ENCODE results near the gene ACAA2.

The ACAA2 gene

DNA sequence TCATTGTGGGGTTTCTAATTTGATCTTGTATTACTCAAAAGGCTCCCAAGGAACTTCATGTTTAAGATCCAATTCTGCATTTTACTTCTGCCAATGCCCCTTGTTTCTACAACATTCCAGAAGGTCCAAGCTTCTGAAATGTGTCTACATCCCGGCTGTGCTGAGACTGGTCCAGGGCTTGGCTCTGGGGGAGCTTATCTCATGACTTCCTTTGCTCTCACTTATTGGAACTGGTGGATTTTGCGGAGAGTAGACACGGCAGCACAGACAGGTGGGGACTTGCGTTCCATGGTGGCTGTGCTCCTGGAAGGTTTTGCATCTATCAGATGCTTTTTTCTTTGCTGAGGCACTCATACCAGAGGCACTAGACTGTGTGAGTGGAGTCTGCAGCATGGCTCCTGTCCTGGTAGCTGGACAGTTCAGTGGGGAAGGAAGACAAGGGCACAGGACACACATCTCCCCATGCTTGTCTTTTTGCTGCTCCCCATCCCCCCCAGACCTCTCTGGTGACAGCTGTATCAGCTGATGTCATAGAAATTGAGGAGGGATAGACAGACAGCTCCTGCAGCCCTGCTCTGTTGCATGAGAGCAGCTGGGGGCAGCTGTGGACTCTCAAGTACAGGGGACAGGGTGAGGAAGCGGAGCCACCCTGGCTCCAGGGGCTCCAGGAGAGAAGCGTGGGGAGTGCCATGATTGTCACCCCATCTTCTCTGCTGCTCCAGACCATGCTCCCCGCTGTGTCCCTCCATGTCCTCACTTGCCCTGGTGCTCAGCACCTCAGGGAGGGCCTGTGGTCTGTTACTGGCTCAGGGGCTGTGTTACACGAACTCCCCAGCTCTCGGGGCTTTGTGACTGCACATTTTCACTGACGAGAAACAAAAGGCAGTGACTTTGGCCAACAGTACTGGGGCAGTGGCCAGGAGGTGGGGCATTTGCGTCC lies 46.0 kb downstream of the ACAA2 start:
- Histone ChIP-seq H3K4me1 (ENCODE audit: control insufficient read depth in 1 of 2, insufficient read depth in 1 of 2, low read depth in 1 of 2, low read length in 1 of 2) (no peaks in the 10 kb centered on the region), H3K36me3 (no peaks in the 10 kb centered on the region), H3K27ac (no peak overlapping the region), H3K9me3 (no peaks in the 10 kb centered on the region), H3K4me3 (ENCODE audit: low read depth in 1 of 2, low read length in 1 of 2) (no peak overlapping the region), H3K27me3 (no peaks in the 10 kb centered on the region)
- TF ChIP-seq, protein P1, sequence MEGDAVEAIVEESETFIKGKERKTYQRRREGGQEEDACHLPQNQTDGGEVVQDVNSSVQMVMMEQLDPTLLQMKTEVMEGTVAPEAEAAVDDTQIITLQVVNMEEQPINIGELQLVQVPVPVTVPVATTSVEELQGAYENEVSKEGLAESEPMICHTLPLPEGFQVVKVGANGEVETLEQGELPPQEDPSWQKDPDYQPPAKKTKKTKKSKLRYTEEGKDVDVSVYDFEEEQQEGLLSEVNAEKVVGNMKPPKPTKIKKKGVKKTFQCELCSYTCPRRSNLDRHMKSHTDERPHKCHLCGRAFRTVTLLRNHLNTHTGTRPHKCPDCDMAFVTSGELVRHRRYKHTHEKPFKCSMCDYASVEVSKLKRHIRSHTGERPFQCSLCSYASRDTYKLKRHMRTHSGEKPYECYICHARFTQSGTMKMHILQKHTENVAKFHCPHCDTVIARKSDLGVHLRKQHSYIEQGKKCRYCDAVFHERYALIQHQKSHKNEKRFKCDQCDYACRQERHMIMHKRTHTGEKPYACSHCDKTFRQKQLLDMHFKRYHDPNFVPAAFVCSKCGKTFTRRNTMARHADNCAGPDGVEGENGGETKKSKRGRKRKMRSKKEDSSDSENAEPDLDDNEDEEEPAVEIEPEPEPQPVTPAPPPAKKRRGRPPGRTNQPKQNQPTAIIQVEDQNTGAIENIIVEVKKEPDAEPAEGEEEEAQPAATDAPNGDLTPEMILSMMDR (IDR thresholded peaks at IDR 0.05): no peak

DNA sequence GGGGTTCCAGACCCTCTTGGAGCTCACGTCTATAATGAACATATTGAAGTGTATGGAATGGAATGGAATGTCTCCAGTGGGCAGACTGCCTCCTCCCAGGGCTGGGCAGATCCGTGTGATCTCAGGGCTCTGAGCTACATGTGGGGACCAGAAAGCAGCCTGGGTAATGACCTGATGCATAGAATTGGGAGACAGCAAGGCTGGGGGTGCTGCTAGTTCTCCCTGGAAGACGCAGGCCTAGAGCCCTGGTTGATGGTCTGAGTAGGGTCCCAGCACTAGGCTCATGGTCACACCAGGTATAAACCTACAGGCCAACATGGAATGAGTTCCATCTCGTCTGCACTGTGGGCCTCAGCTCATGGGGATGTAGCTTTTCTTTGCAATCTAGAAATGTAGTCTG lies 46.7 kb downstream of the ACAA2 start:
- no peaks in the 10 kb centered on the region for H3K4me1 ChIP-seq (ENCODE audit: control insufficient read depth in 1 of 2, insufficient read depth in 1 of 2, low read depth in 1 of 2, low read length in 1 of 2)

DNA sequence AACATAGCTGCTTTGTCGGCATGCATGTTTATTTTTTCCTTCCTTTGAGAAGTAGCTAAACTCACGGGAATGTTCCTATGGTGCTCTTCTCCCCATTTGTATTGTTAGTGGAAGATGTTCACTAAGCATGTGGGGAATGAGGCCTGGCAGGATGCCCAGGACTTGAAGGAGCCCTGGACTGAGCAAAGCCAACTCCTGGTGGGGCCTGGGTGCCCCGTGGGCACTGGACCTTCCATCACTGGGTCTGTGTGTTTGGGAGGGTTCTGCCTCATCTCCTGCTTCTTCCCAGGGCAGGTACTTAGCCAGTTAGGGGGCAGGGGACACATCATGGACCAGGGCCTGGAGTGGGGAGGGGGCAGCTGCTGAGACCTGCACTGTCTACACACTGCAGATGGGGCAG lies 49.3 kb downstream of the ACAA2 start:
- Histone ChIP-seq H3K9me3 (no peaks in the 10 kb centered on the region), H3K4me1 (ENCODE audit: control insufficient read depth in 1 of 2, insufficient read depth in 1 of 2, low read depth in 1 of 2, low read length in 1 of 2) (no peaks in the 10 kb centered on the region), H3K27me3 (no peaks in the 10 kb centered on the region), H3K4me3 (ENCODE audit: low read depth in 1 of 2, low read length in 1 of 2) (no peak overlapping the region), H3K36me3 (no peaks in the 10 kb centered on the region), H3K27ac (no peak overlapping the region)
- TF ChIP-seq, protein P1 (IDR thresholded peaks at IDR 0.05): no peak

More for the DNA sequence above, 46.7 kb downstream of the ACAA2 start:
- Histone ChIP-seq H3K4me3 (ENCODE audit: low read depth in 1 of 2, low read length in 1 of 2) (no peak overlapping the region), H3K27ac (no peak overlapping the region), H3K27me3 (no peaks in the 10 kb centered on the region), H3K36me3 (no peaks in the 10 kb centered on the region), H3K9me3 (no peaks in the 10 kb centered on the region)
- TF ChIP-seq, protein P1 (IDR thresholded peaks at IDR 0.05): no peak

DNA sequence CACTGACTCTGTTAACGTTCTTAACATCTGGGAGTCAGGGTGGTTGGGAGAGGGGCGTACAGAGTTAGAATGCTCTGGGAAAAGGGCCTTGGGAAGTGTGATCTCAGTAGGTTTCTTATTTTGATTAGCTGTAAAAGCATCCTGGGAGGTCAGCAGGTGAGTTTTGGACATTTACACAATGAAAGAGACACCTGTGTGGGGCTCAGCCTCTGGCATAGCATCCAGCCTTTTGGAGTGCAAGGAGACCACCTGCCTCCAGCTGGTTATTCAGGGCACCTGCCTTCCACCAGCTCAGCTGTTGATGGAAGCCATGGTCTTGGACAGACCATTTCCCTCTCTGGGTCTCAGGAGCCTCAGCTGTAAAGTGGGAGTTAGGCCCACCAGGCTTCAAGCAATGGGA lies 49.7 kb downstream of the ACAA2 start:
- Histone ChIP-seq H3K27me3 (no peaks in the 10 kb centered on the region), H3K9me3 (no peaks in the 10 kb centered on the region), H3K36me3 (no peaks in the 10 kb centered on the region), H3K4me3 (ENCODE audit: low read depth in 1 of 2, low read length in 1 of 2) (no peak overlapping the region), H3K27ac (no peak overlapping the region), H3K4me1 (ENCODE audit: control insufficient read depth in 1 of 2, insufficient read depth in 1 of 2, low read depth in 1 of 2, low read length in 1 of 2) (no peaks in the 10 kb centered on the region)
- TF ChIP-seq, protein P1 (IDR thresholded peaks at IDR 0.05): no peak

DNA sequence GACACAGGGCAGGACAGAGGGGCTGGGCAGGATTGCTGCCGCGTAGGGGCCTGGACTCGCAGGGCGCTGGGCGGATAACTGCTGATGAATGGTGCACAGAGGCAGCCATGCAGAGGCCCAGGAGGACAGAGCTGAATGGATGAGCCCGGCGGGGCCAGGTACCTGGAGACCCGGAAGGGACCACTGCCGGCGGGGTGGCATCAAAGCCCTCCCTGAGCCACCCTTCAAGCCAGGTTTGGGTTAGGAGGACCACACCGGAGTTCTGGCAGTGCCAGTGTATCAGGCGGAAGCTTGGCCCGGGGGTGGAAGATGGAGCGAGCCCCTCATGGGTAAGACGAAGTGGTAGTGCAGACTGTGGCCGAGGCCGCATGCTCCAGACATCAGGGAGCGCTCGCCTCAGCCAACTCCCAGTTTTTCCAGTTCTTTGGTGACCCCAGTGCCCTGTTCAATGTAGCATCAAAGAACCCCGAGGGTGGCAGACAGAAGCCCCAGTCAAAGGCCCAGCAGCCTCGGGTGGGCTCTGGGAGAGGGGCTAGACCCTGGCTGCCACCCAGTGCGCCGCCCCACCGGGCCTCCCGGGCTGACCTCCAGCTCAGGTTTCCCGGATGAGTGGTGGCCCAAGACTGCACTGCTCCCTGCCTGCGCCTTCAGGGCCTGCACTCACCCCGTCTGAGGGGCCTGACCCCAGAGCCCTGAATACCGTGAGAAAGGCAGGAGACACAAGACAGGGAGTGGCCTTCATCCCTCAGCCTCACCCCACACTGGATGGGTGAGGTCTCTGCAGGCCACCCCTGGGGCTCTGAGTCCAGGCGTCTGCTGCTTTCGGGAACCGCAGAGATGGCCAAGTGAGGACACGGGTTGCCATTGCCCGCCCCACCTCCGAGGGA lies 50.9 kb downstream of the ACAA2 start:
- H3K27me3 ChIP-seq: no peaks in the 10 kb centered on the region
- H3K4me1 ChIP-seq (ENCODE audit: control insufficient read depth in 1 of 2, insufficient read depth in 1 of 2, low read depth in 1 of 2, low read length in 1 of 2): no peaks in the 10 kb centered on the region
- H3K27ac ChIP-seq: no peak overlapping the region
- H3K36me3 ChIP-seq: no peaks in the 10 kb centered on the region
- no peak overlapping the region for H3K4me3 ChIP-seq (ENCODE audit: low read depth in 1 of 2, low read length in 1 of 2)
- H3K9me3 ChIP-seq: no peaks in the 10 kb centered on the region
- TF ChIP-seq, protein P1 (IDR thresholded peaks at IDR 0.05): no peak

Measured in neutrophil (primary cell).